Measurements from ENCODE around the gene RWDD4. TPM values are rescaled to one million over a fixed set of nuclear protein-coding genes. Genes with fewer than 3 reads are reported as not detected.

RWDD4 gene
- total RNA-seq, 1 experiment from 2014 or later, result 15.3 TPM

DNA sequence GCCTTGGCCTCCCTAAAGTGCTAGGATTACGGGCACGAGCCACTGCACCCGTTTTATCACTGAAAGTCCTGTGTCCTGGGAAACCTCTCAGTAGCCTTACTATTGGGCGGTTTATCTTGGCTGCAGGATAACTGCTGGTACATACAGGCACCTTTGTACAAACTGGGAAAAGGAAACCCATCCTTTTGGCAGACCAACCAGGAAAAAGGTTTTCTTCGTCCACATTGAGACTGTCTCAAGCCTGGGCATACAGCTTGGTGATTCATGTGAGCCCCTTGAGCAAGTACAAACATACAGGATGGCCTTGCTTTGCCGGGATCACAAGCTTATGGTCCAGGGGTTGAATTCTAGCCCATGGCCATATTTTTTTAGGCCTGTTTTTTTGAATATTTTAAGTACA lies 32.8 kb downstream of the RWDD4 start:
- Mint-ChIP-seq H3K4me1 (ENCODE audit: low read depth, unreplicated experiment) (no peaks in the 10 kb centered on the region), H3K27me3 (ENCODE audit: insufficient read depth, unreplicated experiment) (no peaks in the 10 kb centered on the region), H3K9me3 (ENCODE audit: unreplicated experiment) (no peaks in the 10 kb centered on the region), H3K4me3 (ENCODE audit: unreplicated experiment) (no peak overlapping the region), H3K36me3 (ENCODE audit: insufficient read depth, unreplicated experiment) (no peaks in the 10 kb centered on the region), H3K27ac (ENCODE audit: unreplicated experiment) (no peak overlapping the region)
- intact Hi-C loops (cut with micrococcal nuclease; ENCODE audit: unreplicated experiment), result no loop called here
- no TSS peak for BruUV-seq (replicated peaks)
- H3K4me3 ChIP-seq (ENCODE audit: low read depth, low read length), result no peak overlapping the region
- CTCF ChIA-PET, result no interaction called here
- no peaks in the 10 kb centered on the region for H3K27me3 ChIP-seq (replicated peaks; ENCODE audit: control insufficient read depth, insufficient read depth, low read length)
- POLR2A ChIA-PET, result no interaction called here
- H3K36me3 ChIP-seq (ENCODE audit: control insufficient read depth, insufficient read depth, low read length), result no peaks in the 10 kb centered on the region
- TF ChIP-seq, protein P1, sequence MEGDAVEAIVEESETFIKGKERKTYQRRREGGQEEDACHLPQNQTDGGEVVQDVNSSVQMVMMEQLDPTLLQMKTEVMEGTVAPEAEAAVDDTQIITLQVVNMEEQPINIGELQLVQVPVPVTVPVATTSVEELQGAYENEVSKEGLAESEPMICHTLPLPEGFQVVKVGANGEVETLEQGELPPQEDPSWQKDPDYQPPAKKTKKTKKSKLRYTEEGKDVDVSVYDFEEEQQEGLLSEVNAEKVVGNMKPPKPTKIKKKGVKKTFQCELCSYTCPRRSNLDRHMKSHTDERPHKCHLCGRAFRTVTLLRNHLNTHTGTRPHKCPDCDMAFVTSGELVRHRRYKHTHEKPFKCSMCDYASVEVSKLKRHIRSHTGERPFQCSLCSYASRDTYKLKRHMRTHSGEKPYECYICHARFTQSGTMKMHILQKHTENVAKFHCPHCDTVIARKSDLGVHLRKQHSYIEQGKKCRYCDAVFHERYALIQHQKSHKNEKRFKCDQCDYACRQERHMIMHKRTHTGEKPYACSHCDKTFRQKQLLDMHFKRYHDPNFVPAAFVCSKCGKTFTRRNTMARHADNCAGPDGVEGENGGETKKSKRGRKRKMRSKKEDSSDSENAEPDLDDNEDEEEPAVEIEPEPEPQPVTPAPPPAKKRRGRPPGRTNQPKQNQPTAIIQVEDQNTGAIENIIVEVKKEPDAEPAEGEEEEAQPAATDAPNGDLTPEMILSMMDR (IDR thresholded peaks at IDR 0.05; ENCODE audit: insufficient read depth in 1 of 2, low read depth in 1 of 2, low read length in 1 of 2, severe bottlenecking in 1 of 2, unreplicated experiment in 1 of 2), result no peak
- no peak for DNase-seq
- no peaks in the 10 kb centered on the region for H3K9me3 ChIP-seq
- H3K4me1 ChIP-seq, result no peaks in the 10 kb centered on the region

DNA sequence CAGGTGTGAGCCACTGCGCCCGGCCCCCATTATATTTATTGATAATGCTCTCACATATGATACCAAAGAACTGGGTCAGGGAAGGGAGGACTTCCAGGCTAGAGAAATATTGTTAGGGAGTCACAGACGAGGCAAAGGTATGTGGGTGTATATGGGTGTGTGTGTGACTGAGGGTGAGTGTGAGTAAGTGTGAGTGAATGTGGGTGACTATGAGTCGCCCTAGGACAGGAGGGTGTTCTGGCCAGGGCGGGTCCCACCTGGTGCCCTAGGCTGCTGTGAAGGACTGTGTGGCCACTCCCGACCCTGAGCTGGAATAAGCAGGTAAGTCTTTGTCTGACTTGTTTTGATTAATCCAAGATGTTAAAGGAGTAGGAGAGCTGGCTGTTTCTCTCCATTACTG lies 34.4 kb downstream of the RWDD4 start:
- no peak for DNase-seq
- Mint-ChIP-seq H3K4me1 (ENCODE audit: low read depth, unreplicated experiment) (no peaks in the 10 kb centered on the region), H3K9me3 (ENCODE audit: unreplicated experiment) (no peaks in the 10 kb centered on the region), H3K27ac (ENCODE audit: unreplicated experiment) (no peak overlapping the region), H3K4me3 (ENCODE audit: unreplicated experiment) (no peak overlapping the region), H3K36me3 (ENCODE audit: insufficient read depth, unreplicated experiment) (no peaks in the 10 kb centered on the region), H3K27me3 (ENCODE audit: insufficient read depth, unreplicated experiment) (no peaks in the 10 kb centered on the region)
- intact Hi-C loops (cut with micrococcal nuclease; ENCODE audit: unreplicated experiment), result loop anchor here (5.0 kb wide), 1 partner anchor 152 kb away; no protein-coding TSS in a partner anchor
- H3K9me3 ChIP-seq, result no peaks in the 10 kb centered on the region
- H3K4me3 ChIP-seq (ENCODE audit: low read depth, low read length), result no peak overlapping the region
- BruUV-seq (replicated peaks), result no TSS peak
- peaks cover 2% of the 10 kb centered on the region; the same call in 1 of the 2 replicates for H3K4me1 ChIP-seq
- H3K27me3 ChIP-seq (replicated peaks; ENCODE audit: control insufficient read depth, insufficient read depth, low read length), result no peaks in the 10 kb centered on the region
- H3K36me3 ChIP-seq (ENCODE audit: control insufficient read depth, insufficient read depth, low read length), result no peaks in the 10 kb centered on the region
- CTCF ChIA-PET, result no interaction called here
- TF ChIP-seq, protein P1 (IDR thresholded peaks at IDR 0.05; ENCODE audit: insufficient read depth in 1 of 2, low read depth in 1 of 2, low read length in 1 of 2, severe bottlenecking in 1 of 2, unreplicated experiment in 1 of 2), result no peak
- POLR2A ChIA-PET, result no interaction called here

GRCh38 chr4:183621875-183622274 lies 37.1 kb downstream of the RWDD4 start:
- POLR2A ChIA-PET, result no interaction called here
- no TSS peak for BruUV-seq (replicated peaks)

More at GRCh38 chr4:183621875-183622274, 37.1 kb downstream of the RWDD4 start:
- Histone ChIP-seq H3K4me3 (ENCODE audit: low read depth, low read length) (no peak overlapping the region), H3K36me3 (ENCODE audit: control insufficient read depth, insufficient read depth, low read length) (no peaks in the 10 kb centered on the region), H3K4me1 (peaks cover 15% of the 10 kb centered on the region), H3K27me3 (replicated peaks; ENCODE audit: control insufficient read depth, insufficient read depth, low read length) (no peaks in the 10 kb centered on the region), H3K9me3 (no peaks in the 10 kb centered on the region)
- intact Hi-C loops (cut with micrococcal nuclease; ENCODE audit: unreplicated experiment), result loop anchor here (5.0 kb wide), 1 partner anchor 150 kb away; no protein-coding TSS in a partner anchor
- CTCF ChIA-PET, result no interaction called here
- no peaks in the 10 kb centered on the region for H3K9me3 Mint-ChIP-seq (ENCODE audit: unreplicated experiment)
- no peaks in the 10 kb centered on the region for H3K36me3 Mint-ChIP-seq (ENCODE audit: insufficient read depth, unreplicated experiment)
- no peak overlapping the region for H3K27ac Mint-ChIP-seq (ENCODE audit: unreplicated experiment)
- no peak overlapping the region for H3K4me3 Mint-ChIP-seq (ENCODE audit: unreplicated experiment)
- no peak for DNase-seq
- no peaks in the 10 kb centered on the region for H3K27me3 Mint-ChIP-seq (ENCODE audit: insufficient read depth, unreplicated experiment)
- peaks cover 14% of the 10 kb centered on the region for H3K4me1 Mint-ChIP-seq (ENCODE audit: low read depth, unreplicated experiment)
- TF ChIP-seq, protein P1 (IDR thresholded peaks at IDR 0.05; ENCODE audit: insufficient read depth in 1 of 2, low read depth in 1 of 2, low read length in 1 of 2, severe bottlenecking in 1 of 2, unreplicated experiment in 1 of 2), result no peak
